Measurements from ENCODE around the gene ATXN2.
"Not testable (repeated sequence)": the region's sequence is repeated elsewhere in the genome, so short reads cannot be mapped to it uniquely, and the experiment has no call there.

ATXN2 gene, protein sequence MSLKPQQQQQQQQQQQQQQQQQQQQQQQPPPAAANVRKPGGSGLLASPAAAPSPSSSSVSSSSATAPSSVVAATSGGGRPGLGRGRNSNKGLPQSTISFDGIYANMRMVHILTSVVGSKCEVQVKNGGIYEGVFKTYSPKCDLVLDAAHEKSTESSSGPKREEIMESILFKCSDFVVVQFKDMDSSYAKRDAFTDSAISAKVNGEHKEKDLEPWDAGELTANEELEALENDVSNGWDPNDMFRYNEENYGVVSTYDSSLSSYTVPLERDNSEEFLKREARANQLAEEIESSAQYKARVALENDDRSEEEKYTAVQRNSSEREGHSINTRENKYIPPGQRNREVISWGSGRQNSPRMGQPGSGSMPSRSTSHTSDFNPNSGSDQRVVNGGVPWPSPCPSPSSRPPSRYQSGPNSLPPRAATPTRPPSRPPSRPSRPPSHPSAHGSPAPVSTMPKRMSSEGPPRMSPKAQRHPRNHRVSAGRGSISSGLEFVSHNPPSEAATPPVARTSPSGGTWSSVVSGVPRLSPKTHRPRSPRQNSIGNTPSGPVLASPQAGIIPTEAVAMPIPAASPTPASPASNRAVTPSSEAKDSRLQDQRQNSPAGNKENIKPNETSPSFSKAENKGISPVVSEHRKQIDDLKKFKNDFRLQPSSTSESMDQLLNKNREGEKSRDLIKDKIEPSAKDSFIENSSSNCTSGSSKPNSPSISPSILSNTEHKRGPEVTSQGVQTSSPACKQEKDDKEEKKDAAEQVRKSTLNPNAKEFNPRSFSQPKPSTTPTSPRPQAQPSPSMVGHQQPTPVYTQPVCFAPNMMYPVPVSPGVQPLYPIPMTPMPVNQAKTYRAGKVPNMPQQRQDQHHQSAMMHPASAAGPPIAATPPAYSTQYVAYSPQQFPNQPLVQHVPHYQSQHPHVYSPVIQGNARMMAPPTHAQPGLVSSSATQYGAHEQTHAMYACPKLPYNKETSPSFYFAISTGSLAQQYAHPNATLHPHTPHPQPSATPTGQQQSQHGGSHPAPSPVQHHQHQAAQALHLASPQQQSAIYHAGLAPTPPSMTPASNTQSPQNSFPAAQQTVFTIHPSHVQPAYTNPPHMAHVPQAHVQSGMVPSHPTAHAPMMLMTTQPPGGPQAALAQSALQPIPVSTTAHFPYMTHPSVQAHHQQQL

DNA sequence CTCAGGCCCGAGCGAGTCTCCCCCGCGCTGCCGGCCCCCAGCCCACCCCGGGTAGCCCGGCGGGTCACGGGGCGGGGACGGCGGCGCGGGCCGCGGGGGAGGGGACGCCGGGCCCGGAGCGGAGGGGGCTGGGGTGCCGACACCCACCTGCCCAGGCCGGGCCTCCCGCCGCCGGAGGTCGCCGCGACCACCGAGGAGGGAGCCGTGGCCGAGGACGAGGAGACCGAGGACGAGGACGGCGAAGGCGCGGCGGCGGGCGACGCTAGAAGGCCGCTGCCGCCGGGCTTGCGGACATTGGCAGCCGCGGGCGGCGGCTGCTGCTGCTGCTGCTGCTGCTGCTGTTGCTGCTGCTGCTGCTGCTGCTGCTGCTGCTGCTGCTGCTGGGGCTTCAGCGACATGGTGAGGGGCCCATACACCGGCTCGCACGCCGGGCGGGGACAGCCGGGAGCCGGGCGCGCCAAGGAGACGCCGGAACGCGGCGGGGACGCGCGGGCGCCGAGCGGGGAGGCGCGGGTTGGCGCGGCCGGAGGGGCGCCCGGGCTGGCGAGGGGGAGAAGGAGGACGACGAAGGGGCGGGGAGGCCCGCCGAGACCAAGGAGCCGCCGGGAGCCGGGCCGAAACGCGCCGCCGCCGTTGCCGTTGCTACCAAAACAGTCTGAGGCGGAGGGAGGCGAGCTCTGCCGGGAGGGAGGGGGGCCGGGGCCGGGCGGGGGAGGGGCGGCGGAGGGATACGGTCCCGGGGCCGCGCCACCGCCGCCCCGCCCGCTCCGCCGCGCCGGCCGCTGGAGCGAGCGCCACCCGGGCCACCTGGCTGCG lies at the start of gene ATXN2:
TSS of gene ATXN2 (minus strand) at position 679 of the 816 bp plus-strand sequence. CDS start at position 398, 281 bp downstream.
- DNase-seq (ENCODE audit: low spot score) = peak; percentile 92

DNA sequence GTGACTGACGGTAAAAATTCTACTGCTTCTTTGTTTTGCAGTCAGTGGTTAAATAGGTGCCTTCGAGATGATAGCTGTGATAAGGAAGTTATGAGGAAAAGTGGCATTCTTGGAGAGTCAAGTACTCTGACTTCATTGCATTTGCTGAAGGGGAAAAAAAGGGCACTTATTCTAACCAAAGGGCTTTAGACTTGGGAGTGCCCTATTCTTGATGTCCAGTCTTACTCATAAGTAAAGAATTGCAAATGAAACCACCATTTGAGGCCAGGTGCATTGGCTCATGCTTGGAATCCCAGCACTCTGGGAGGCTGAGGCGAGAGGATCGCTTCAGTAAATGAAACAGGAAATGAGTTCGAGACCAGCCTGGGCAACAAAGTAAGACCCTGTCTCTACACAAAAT lies 46.3 kb upstream of the ATXN2 start:
- DNase-seq (ENCODE audit: low spot score) = no peak

GRCh38 chr12:111643427-111643826 lies 44.3 kb upstream of the ATXN2 start:
- peak; percentile 60 for DNase-seq (ENCODE audit: low spot score)

GRCh38 chr12:111642681-111643426 lies 43.7 kb upstream of the ATXN2 start:
- DNase-seq (ENCODE audit: low spot score) = no peak

DNA sequence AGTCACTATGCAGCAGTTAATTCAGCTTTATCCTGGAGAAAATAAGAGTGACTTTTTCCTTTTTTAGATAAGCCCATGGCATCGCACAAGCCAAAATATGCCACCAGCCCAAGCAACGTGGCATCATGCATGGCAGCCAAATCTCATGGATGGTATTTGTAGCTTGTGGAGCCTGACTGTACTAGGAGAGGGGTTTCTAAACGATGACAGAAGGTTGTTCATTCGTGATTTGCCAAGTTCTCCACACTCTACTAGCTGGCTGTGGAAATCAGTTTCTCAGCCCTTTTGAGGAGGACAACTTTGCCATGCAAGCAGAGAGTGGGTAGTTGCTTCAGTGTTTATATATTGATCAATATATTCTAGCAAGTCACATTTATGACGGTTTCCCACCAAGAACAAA lies 41.4 kb upstream of the ATXN2 start:
- DNase-seq (ENCODE audit: low spot score) = no peak

- no peak for DNase-seq (ENCODE audit: low spot score)
Measured at GRCh38 chr12:111638556-111638955, 39.4 kb upstream of the ATXN2 start.

- peak; percentile 75 for DNase-seq (ENCODE audit: low spot score)
Measured at GRCh38 chr12:111636209-111636945, 37.3 kb upstream of the ATXN2 start.

- DNase-seq (ENCODE audit: low spot score) = peak; percentile 13
Measured at GRCh38 chr12:111635524-111635923, 36.4 kb upstream of the ATXN2 start.

- no peak for DNase-seq (ENCODE audit: low spot score)
Measured at GRCh38 chr12:111628505-111629260, 29.6 kb upstream of the ATXN2 start.

GRCh38 chr12:111626230-111626629 lies 27.1 kb upstream of the ATXN2 start:
- DNase-seq (ENCODE audit: low spot score) = no peak

- DNase-seq (ENCODE audit: low spot score) = no peak
Measured at GRCh38 chr12:111624540-111624939, 25.4 kb upstream of the ATXN2 start.

GRCh38 chr12:111617841-111618240 lies 18.7 kb upstream of the ATXN2 start:
- not testable (repeated sequence) for DNase-seq (ENCODE audit: low spot score)

DNA sequence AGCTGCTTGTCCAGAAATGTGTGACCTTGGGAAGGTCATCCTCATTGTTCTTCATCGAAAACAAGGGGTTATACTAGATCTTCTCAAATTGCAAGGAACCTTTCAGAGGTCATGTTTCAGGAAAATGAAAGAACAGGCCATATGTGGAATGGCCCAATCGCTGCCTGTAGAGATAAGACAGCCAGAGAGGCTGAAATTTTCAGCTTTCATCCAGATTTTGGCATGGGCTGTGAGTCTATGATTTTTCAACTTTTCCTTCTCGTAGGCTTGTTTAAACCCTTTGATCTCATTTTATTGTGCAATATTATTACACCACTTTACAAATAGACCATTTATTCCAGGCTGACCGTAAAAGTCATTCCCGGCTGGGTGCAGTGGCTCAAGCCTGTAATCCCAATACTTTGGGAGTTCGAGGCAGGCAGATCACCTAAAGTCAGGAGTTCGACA lies 17.1 kb upstream of the ATXN2 start:
- DNase-seq (ENCODE audit: low spot score) = no peak

GRCh38 chr12:111607239-111607638 lies 8.1 kb upstream of the ATXN2 start:
- no peak for DNase-seq (ENCODE audit: low spot score)

DNA sequence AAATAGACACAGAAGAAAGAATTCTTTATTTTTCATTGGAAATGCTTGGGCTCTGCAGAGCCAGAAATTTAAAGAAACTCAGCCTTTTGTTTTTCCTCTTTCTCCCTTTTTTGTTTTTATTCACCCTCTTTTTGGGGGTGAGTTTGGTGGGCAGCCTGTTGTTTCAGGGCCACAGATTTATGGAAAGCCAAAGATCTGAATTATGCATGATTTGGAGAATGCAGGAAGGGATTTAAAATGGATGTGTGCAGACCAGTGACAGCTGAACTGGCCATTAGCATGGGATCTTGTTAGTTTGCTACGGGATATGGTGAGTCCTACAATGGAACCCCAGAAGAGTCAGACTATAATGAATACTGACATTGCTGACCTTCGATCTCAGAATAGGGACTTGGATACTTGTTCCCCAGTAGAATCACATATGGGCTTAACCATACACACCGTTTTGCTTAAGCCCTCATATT lies 7.7 kb upstream of the ATXN2 start:
- DNase-seq (ENCODE audit: low spot score) = no peak

- DNase-seq (ENCODE audit: low spot score) = no peak
Measured at GRCh38 chr12:111605911-111606766, 7.0 kb upstream of the ATXN2 start.

DNA sequence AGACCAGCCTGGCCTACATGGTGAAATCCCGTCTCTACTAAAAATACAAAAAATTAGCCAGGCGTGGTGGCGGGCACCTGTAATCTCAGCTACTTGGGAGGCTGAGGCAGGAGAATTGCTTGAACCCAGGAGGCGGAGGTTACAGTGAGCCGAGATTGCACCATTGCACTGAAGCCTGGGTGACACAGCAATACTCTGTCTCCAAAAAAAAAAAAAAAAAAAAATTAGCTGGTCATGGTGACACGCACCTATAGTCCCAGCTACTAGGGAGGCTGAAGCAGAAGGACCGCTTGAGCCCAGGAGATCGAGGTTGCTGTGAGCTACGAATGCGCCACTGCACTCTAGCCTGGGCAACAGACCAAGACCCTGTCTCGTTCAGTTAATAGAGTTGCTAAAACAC lies 3.7 kb upstream of the ATXN2 start:
- DNase-seq (ENCODE audit: low spot score) = not testable (repeated sequence)

GRCh38 chr12:111602348-111602747 lies 3.2 kb upstream of the ATXN2 start:
- no peak for DNase-seq (ENCODE audit: low spot score)

All from AG08396 (cell line).